GM12878 (cell line): Measurements from ENCODE around the gene CAMTA1. TPM values are rescaled to one million over a fixed set of nuclear protein-coding genes. Genes with fewer than 3 reads are reported as not detected.

ENCODE experiments used
- ATAC-seq: fragments of 200-7000 bp; cut with Tn5 transposase; 3 replicates; pipeline ENCODE4 v1.9.1; 2020; ENCODE audit warnings: mild to moderate bottlenecking, moderate library complexity
- BruUV-seq: library from RNA; stranded (reverse); fragments of 400-500 nt; replicated peaks from 2 replicates; lab custom pipeline; 2021; lab: Mats Ljungman, UMichigan
- CTCF ChIA-PET: fragments of 300-600 bp; sonication (Branson Sonifier 250); formaldehyde crosslinking; extraction: SDS; loops from one replicate; lab custom pipeline; 2021; ENCODE audit warnings: inconsistent platforms; lab: Yijun Ruan, JAX
- POLR2A ChIA-PET: fragments of 350-600 bp; formaldehyde crosslinking; extraction: SDS; loops from one replicate; lab custom pipeline; 2021; ENCODE audit warnings: inconsistent platforms; lab: Charles Lee
- RAD21 ChIA-PET: fragments of 300-600 bp; sonication (Branson Sonifier 250); formaldehyde crosslinking; loops from one replicate; lab custom pipeline; 2023; ENCODE audit warnings: antibody characterized with exemption; ENCODE audit not compliant: unreplicated experiment; lab: Charles Lee
- SMC1A ChIA-PET: fragments of 300-600 bp; sonication (Branson Sonifier 250); formaldehyde crosslinking; loops from one replicate; lab custom pipeline; 2023; ENCODE audit not compliant: unreplicated experiment, uncharacterized antibody; lab: Charles Lee
- DNase-seq: peaks from one replicate; pipeline ENCODE4 v3.0.0-alpha.2; 2011; ENCODE audit warnings: low read depth, low spot score
- FAIRE-seq: peaks from 3 replicates; lab custom pipeline; 2011; peaks lifted over from hg19 to GRCh38; lab: Jason Lieb, UNC
- H2AFZ ChIP-seq: 2 replicates; pipeline ENCODE4 v1.6.0; 2011; ENCODE audit warnings: low read depth, low read length, control low read depth; ENCODE audit not compliant: control insufficient read depth
- H3K27ac ChIP-seq: 2 replicates; pipeline ENCODE4 v1.5.1; 2011; ENCODE audit warnings: control low read depth; ENCODE audit not compliant: control insufficient read depth, insufficient read depth
- H3K27me3 ChIP-seq, 2 experiments: replicated peaks in 1 of 2; 2 replicates each; pipeline versions ENCODE4 v1.6.0 to v1.6.1; 2011; ENCODE audit warnings: low read length in 1 of 2; ENCODE audit not compliant: control insufficient read depth in 2 of 2, insufficient read depth in 2 of 2
- H3K36me3 ChIP-seq, 2 experiments: 2 replicates each; pipeline ENCODE4 v1.5.1; 2011; ENCODE audit warnings: low read length in 1 of 2; ENCODE audit not compliant: control insufficient read depth in 2 of 2, insufficient read depth in 2 of 2
- H3K4me1 ChIP-seq: 2 replicates; pipeline ENCODE4 v1.6.1; 2011; ENCODE audit warnings: mild to moderate bottlenecking, low read length, moderate library complexity, mixed read lengths; ENCODE audit not compliant: control insufficient read depth, insufficient read depth
- H3K4me2 ChIP-seq: 2 replicates; pipeline ENCODE4 v1.6.0; 2011; ENCODE audit warnings: control low read depth; ENCODE audit not compliant: control insufficient read depth, insufficient read depth
- H3K4me3 ChIP-seq: fragments of 200-600 bp; sonication (generic); 2 replicates; pipeline ENCODE4 v1.5.1; 2016
- H3K79me2 ChIP-seq: 2 replicates; pipeline ENCODE4 v1.6.0; 2011; ENCODE audit warnings: low read length; ENCODE audit not compliant: control insufficient read depth, insufficient read depth
- H3K9ac ChIP-seq: 2 replicates; pipeline ENCODE4 v1.8.0; 2011; ENCODE audit warnings: low read length, control low read depth, mixed read lengths; ENCODE audit not compliant: control insufficient read depth, insufficient read depth
- H3K9me3 ChIP-seq: replicated peaks from 3 replicates; pipeline ENCODE4 v1.5.1; 2011; ENCODE audit warnings: mild to moderate bottlenecking, low read length; ENCODE audit not compliant: control insufficient read depth, insufficient read depth
- H4K20me1 ChIP-seq: 2 replicates; pipeline ENCODE4 v1.6.0; 2011; ENCODE audit not compliant: control insufficient read depth, insufficient read depth
- CBX3 ChIP-seq: fragments of 200-600 bp; sonication (generic); IDR thresholded peaks from 2 replicates; pipeline ENCODE4 v1.6.1; 2016; ENCODE audit warnings: low read depth, borderline replicate concordance
- CHD4 ChIP-seq: fragments of 200-600 bp; sonication (generic); IDR thresholded peaks from 2 replicates; pipeline ENCODE4 v1.6.1; 2016; ENCODE audit warnings: mild to moderate bottlenecking
- EGR1 ChIP-seq, 2 experiments: IDR thresholded peaks; 1 replicate in 1 of 2; 2 replicates in 1 of 2; pipeline ENCODE4 v1.6.1; 2011 to 2012; ENCODE audit warnings: low read depth in 2 of 2, low read length in 2 of 2, borderline replicate concordance in 1 of 2, mild to moderate bottlenecking in 1 of 2, moderate library complexity in 1 of 2
- ETV6 ChIP-seq, 2 experiments: fragments of 450-650 bp in 1 of 2; IDR thresholded peaks in 1 of 2; conservative IDR thresholded peaks in 1 of 2; 2 replicates each; pipeline ENCODE4 v1.6.1; 2014; ENCODE audit warnings: antibody characterized with exemption in 1 of 2, borderline replicate concordance in 1 of 2, low read depth in 1 of 2, mild to moderate bottlenecking in 1 of 2, moderate library complexity in 1 of 2
- HDGF ChIP-seq: fragments of 450-650 bp; IDR thresholded peaks from 2 replicates; pipeline ENCODE4 v1.6.1; 2016; ENCODE audit warnings: antibody characterized with exemption
- IKZF2 ChIP-seq, 2 experiments: fragments of 450-650 bp; IDR thresholded peaks; 2 replicates each; pipeline ENCODE4 v1.6.1; 2017; ENCODE audit warnings: mild to moderate bottlenecking in 2 of 2, moderate library complexity in 2 of 2
- KDM1A ChIP-seq: fragments of 200-600 bp; sonication (generic); IDR thresholded peaks from 2 replicates; pipeline ENCODE4 v1.6.1; 2016; ENCODE audit warnings: borderline replicate concordance
- RFX5 ChIP-seq: IDR thresholded peaks from 2 replicates; pipeline ENCODE4 v1.6.1; 2011; ENCODE audit warnings: low read depth, low read length, improper control_type of control experiment
- RUNX3 ChIP-seq: IDR thresholded peaks from 2 replicates; pipeline ENCODE4 v1.6.1; 2012; ENCODE audit warnings: low read length, inconsistent platforms
- SREBF1 ChIP-seq: IDR thresholded peaks from 2 replicates; pipeline ENCODE4 v1.6.1; 2012; ENCODE audit warnings: mild to moderate bottlenecking, low read length
- SRF ChIP-seq, 2 experiments: IDR thresholded peaks; 2 replicates each; pipeline ENCODE4 v1.6.1; 2011; ENCODE audit warnings: low read depth in 2 of 2, low read length in 2 of 2, mild to moderate bottlenecking in 1 of 2, moderate library complexity in 1 of 2
- STAT3 ChIP-seq: IDR thresholded peaks from 2 replicates; pipeline ENCODE4 v1.6.1; 2011; ENCODE audit warnings: low read depth, low read length, improper control_type of control experiment
- ZBED1 ChIP-seq: IDR thresholded peaks from 2 replicates; pipeline ENCODE4 v1.6.1; 2016; ENCODE audit warnings: borderline replicate concordance
- WGBS: methylation state at CpG from one replicate; pipeline ENCODE4 v1.1.6; 2016; ENCODE audit warnings: low lambda C conversion rate; ENCODE audit not compliant: insufficient replicate concordance, insufficient coverage; ENCODE audit errors: missing lambda C conversion rate; 5-methylcytosine and 5-hydroxymethylcytosine counted together
- in situ Hi-C: fragments of 300-500 bp; cut with MboI; formaldehyde crosslinking; loops from 9 replicates; pipeline ENCODE4 v1.14.3; 2018; ENCODE audit warnings: mixed read lengths
- intact Hi-C: fragments of 100-400 bp; cut with micrococcal nuclease; formaldehyde crosslinking; loops from one replicate; pipeline ENCODE4 v1.14.2; 2022; ENCODE audit not compliant: unreplicated experiment
- polyA plus RNA-seq, 11 experiments: library from polyadenylated mRNA; depleted of rRNA in 4 of 11; unstranded in 6 of 11; stranded (reverse) in 5 of 11; fragments of >200 nt; fragmentation: Nextera tagmentation in 4 of 11; fragmentation: Illumina TruSeq in 1 of 11; extraction: Ambion mirVana in 4 of 11; extraction: Trizol in 1 of 11; gene quantifications; 1 replicate in 1 of 11; 2 replicates in 10 of 11; pipeline versions ENCODE4 v1.2.1 to v1.2.3, GENCODE V29; 2011 to 2016; ENCODE audit warnings: inconsistent platforms in 2 of 11, missing spikeins in 2 of 11, low read depth in 1 of 11
- total RNA-seq, 4 experiments: library from RNA; depleted of rRNA in 3 of 4; stranded (reverse); fragments of >200 nt in 3 of 4; fragmentation: Illumina TruSeq in 1 of 4; extraction: Trizol in 1 of 4; gene quantifications; 2 replicates each; pipeline versions ENCODE4 v1.2.1 to v1.2.3, GENCODE V29; 2013 to 2021
- TF ChIP-seq, protein P1 (sequence below): IDR thresholded peaks from 2 replicates; pipeline ENCODE4 v1.6.1; 2012; ENCODE audit warnings: low read depth, low read length, improper control_type of control experiment
- TF ChIP-seq, protein P2 (sequence below): fragments of 450-650 bp; formaldehyde crosslinking; IDR thresholded peaks from 2 replicates; pipeline ENCODE4 v1.4.0; 2020; ENCODE audit warnings: mild to moderate bottlenecking, moderate library complexity

Gene CAMTA1
- total and polyA plus RNA-seq, 10 of the 15 experiments (the other 5 are each of a cell fraction or from before 2014, with no cell fraction given) = 37.7 to 148 (median 76.4) TPM

DNA sequence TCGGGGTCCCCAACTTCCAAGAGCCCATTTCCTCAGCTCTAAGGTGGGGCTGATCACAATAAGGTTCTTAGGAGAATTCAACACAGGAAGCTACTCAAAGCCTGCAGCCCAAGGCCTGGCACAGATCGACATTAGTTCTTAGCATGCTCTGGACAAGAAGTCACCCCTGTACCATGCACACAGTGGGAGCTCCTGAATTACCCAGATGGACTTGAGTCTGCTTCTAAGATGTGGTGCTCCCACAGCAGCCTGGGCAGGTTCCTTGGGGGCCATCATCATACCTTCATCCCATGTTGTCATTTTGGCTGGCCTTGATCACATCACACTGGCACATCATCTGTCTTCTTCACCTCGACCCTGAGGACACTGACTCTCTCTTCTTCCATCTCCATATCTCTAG, 832.6 kb downstream of the CAMTA1 start:
- Histone ChIP-seq H3K27me3 (no peaks in the 10 kb centered on the region), H3K27ac (no peak overlapping the region), H3K9ac (no peak overlapping the region), H3K36me3 (no peaks in the 10 kb centered on the region), H2AFZ (no peak overlapping the region), H3K79me2 (no peaks in the 10 kb centered on the region), H3K4me2 (no peak overlapping the region), H3K4me3 (no peak overlapping the region), H3K4me1 (no peaks in the 10 kb centered on the region), H4K20me1 (no peaks in the 10 kb centered on the region), H3K9me3 (no peaks in the 10 kb centered on the region)
- FAIRE-seq = no peak
- CTCF ChIA-PET = no interaction called here
- no TSS peak for BruUV-seq
- no peak for DNase-seq
- SMC1A ChIA-PET = no interaction called here
- POLR2A ChIA-PET = no interaction called here
- RAD21 ChIA-PET = no interaction called here
- no peak for ATAC-seq
- WGBS = 2% methylated on average over 3 of the region's 3 CpGs
- intact Hi-C loops = no loop called here
- in situ Hi-C loops = no loop called here
- no peak for TF ChIP-seq KDM1A
- no peak for TF ChIP-seq SREBF1
- TF ChIP-seq CBX3 = no peak
- no peak for TF ChIP-seq CHD4
- no peak for TF ChIP-seq RUNX3
- TF ChIP-seq ZBED1 = no peak
- TF ChIP-seq RFX5 = no peak
- TF ChIP-seq ETV6 (conservative IDR thresholded peaks at IDR 0.05 in 1 of 2, IDR thresholded peaks at IDR 0.05 in 1 of 2; ENCODE audit: borderline replicate concordance in 1 of 2, low read depth in 1 of 2) = no peak
- TF ChIP-seq STAT3 = no peak
- no peak for TF ChIP-seq SRF (IDR thresholded peaks at IDR 0.05; ENCODE audit: low read depth in 2 of 2, low read length in 2 of 2)

DNA sequence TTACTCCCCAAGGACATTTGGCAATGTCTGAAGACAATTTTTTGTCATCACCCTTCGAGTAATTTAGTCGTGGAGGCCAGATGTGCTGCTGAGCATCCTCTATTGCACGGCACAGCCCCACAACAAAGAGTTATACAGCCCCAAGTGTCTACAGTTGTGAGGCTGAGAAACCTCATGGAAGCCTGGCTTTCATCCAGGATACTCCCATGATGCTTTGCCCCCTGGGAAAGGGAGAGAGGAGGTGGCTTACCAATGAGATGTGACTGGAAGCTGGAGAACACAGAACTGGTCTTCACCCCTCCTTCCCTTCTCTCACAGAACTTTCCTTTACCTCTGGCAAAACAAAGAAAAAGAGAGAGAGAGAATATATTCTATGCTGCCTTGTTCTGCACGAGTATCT, 834.9 kb downstream of the CAMTA1 start:
- Histone ChIP-seq H3K36me3 (no peaks in the 10 kb centered on the region), H3K4me2 (no peak overlapping the region), H4K20me1 (no peaks in the 10 kb centered on the region), H3K9me3 (no peaks in the 10 kb centered on the region), H3K27me3 (0 out of 4 replicates have a peak, but pooled peaks cover 0 to 2% of the 10 kb centered on the region in 2 experiments), H3K4me1 (no peaks in the 10 kb centered on the region), H3K27ac (no peak overlapping the region), H3K4me3 (no peak overlapping the region), H2AFZ (no peak overlapping the region), H3K79me2 (no peaks in the 10 kb centered on the region), H3K9ac (no peak overlapping the region)
- ChIA-PET RAD21 (no interaction called here), SMC1A (no interaction called here), POLR2A (no interaction called here), CTCF (no interaction called here)
- intact Hi-C loops (no loop called here), in situ Hi-C loops (no loop called here)
- no peak for ATAC-seq
- 0% methylated on average over 4 of the region's 4 CpGs for WGBS
- no peak for TF ChIP-seq HDGF
- TF ChIP-seq, protein P1, sequence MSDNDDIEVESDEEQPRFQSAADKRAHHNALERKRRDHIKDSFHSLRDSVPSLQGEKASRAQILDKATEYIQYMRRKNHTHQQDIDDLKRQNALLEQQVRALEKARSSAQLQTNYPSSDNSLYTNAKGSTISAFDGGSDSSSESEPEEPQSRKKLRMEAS = no peak
- TF ChIP-seq, protein P2, sequence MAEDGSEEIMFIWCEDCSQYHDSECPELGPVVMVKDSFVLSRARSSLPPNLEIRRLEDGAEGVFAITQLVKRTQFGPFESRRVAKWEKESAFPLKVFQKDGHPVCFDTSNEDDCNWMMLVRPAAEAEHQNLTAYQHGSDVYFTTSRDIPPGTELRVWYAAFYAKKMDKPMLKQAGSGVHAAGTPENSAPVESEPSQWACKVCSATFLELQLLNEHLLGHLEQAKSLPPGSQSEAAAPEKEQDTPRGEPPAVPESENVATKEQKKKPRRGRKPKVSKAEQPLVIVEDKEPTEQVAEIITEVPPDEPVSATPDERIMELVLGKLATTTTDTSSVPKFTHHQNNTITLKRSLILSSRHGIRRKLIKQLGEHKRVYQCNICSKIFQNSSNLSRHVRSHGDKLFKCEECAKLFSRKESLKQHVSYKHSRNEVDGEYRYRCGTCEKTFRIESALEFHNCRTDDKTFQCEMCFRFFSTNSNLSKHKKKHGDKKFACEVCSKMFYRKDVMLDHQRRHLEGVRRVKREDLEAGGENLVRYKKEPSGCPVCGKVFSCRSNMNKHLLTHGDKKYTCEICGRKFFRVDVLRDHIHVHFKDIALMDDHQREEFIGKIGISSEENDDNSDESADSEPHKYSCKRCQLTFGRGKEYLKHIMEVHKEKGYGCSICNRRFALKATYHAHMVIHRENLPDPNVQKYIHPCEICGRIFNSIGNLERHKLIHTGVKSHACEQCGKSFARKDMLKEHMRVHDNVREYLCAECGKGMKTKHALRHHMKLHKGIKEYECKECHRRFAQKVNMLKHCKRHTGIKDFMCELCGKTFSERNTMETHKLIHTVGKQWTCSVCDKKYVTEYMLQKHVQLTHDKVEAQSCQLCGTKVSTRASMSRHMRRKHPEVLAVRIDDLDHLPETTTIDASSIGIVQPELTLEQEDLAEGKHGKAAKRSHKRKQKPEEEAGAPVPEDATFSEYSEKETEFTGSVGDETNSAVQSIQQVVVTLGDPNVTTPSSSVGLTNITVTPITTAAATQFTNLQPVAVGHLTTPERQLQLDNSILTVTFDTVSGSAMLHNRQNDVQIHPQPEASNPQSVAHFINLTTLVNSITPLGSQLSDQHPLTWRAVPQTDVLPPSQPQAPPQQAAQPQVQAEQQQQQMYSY = no peak
- no peak for TF ChIP-seq IKZF2 (IDR thresholded peaks at IDR 0.05)
- TF ChIP-seq EGR1 (IDR thresholded peaks at IDR 0.05; ENCODE audit: borderline replicate concordance in 1 of 2, low read depth in 2 of 2, low read length in 2 of 2) = no peak
- no peak for TF ChIP-seq ETV6 (conservative IDR thresholded peaks at IDR 0.05 in 1 of 2, IDR thresholded peaks at IDR 0.05 in 1 of 2; ENCODE audit: borderline replicate concordance in 1 of 2, low read depth in 1 of 2)
- FAIRE-seq = no peak
- no peak for DNase-seq
- no TSS peak for BruUV-seq
